Upper lobe of left lung (tissue), 4 donors: Measurements from ENCODE around the gene PRORP.

Experiments
- CTCF ChIP-seq, 6 experiments: fragments of 450-650 bp in 4 of 6; fragments of 200-600 bp in 2 of 6; sonication (generic) in 2 of 6; IDR thresholded peaks; one replicate each; pipeline ENCODE4 v1.5.1; 2016 to 2019; ENCODE audit warnings: antibody characterized with exemption in 6 of 6
- POLR2AphosphoS5 ChIP-seq, 2 donors: sonication (generic); formaldehyde crosslinking; IDR thresholded peaks; one replicate each; pipeline ENCODE4 v1.5.1; 2017; ENCODE audit warnings: antibody characterized with exemption in 2 of 2

- TF ChIP-seq CTCF (IDR thresholded peaks at IDR 0.05) (no peak), POLR2AphosphoS5 (IDR thresholded peaks at IDR 0.05) (no peak)
These were observed 490 bp downstream of the PRORP start for GRCh38 chr14:35122696-35123387.
